Adrenal gland (tissue), 12 donors: ENCODE measurements around the gene KLHDC4. TPM values are rescaled to one million over a fixed set of nuclear protein-coding genes. Genes with fewer than 3 reads are reported as not detected.

Experiments used
- DNase-seq, 7 donors: peaks; one replicate each; pipeline ENCODE4 v3.0.0-alpha.2; 2019 to 2020
- H3K27ac ChIP-seq, 5 donors: fragments of 200-600 bp; sonication (generic) in 4 of 5; 1 replicate in 3 of 5; 2 replicates in 2 of 5; pipeline versions ENCODE4 v1.5.1 to v1.8.0; 2016 to 2020; ENCODE audit warnings: mild to moderate bottlenecking in 1 of 5
- H3K27me3 ChIP-seq: fragments of 200-600 bp; 2 replicates; pipeline ENCODE4 v1.8.0; 2021
- H3K36me3 ChIP-seq, 2 donors: fragments of 200-600 bp; replicated peaks in 1 of 2; 1 replicate in 1 of 2; 2 replicates in 1 of 2; pipeline versions ENCODE4 v1.5.1 to v1.8.0; 2018 to 2022
- H3K4me1 ChIP-seq, 2 donors: fragments of 200-600 bp; replicated peaks in 1 of 2; 1 replicate in 1 of 2; 2 replicates in 1 of 2; pipeline versions ENCODE4 v1.5.1 to v1.8.0; 2018 to 2021
- H3K4me3 ChIP-seq, 4 donors: fragments of 200-600 bp; sonication (generic) in 3 of 4; one replicate each; pipeline ENCODE4 v1.5.1; 2016 to 2018
- H3K9me3 ChIP-seq, 3 donors: fragments of 200-600 bp; sonication (generic) in 1 of 3; replicated peaks in 1 of 3; 1 replicate in 2 of 3; 2 replicates in 1 of 3; pipeline versions ENCODE4 v1.5.1 to v1.8.0; 2016 to 2021
- POLR2A ChIP-seq, 2 donors: fragments of 450-650 bp; IDR thresholded peaks; one replicate each; pipeline ENCODE4 v1.6.1; 2017; ENCODE audit warnings: antibody characterized with exemption in 2 of 2, mild to moderate bottlenecking in 2 of 2, moderate library complexity in 1 of 2
- WGBS, 4 donors: extraction: QIAGEN DNeasy Blood & Tissue Kit in 2 of 4; methylation state at CpG; one replicate each; pipeline versions ENCODE4 v1.1.5 to v1.1.7; 2013 to 2017; 5-methylcytosine and 5-hydroxymethylcytosine counted together
- intact Hi-C, 2 donors: fragments of 100-400 bp; cut with DNase I; formaldehyde crosslinking; loops; one replicate each; pipeline versions ENCODE4 v1.14.1 to v1.15.0; 2022 to 2023
- polyA plus RNA-seq, 3 donors: library from polyadenylated mRNA; stranded (reverse); fragments of 200-250 nt in 2 of 3; fragments of 350-450 nt in 1 of 3; fragmentation: Illumina TruSeq in 1 of 3; extraction: RNeasy Lipid Tissue Mini Kit (QIAGEN cat#74804) in 1 of 3; gene quantifications; one replicate each; pipeline ENCODE4 v1.2.3, GENCODE V29; 2013 to 2014
- total RNA-seq, 9 donors: library from RNA; depleted of rRNA in 4 of 9; stranded (reverse); fragments of >200 nt in 4 of 9; fragments of 120-200 nt in 1 of 9; fragmentation: NEBNext Ultra II Directional in 1 of 9; extraction: Animal tissue kit (Norgen Biotek cat#: 25700) in 1 of 9; gene quantifications; one replicate each; pipeline versions ENCODE4 v1.1.0 to v1.2.4, GENCODE V29; 2013 to 2023
- TF ChIP-seq, protein P1 (sequence below), 6 experiments: fragments of 450-650 bp in 4 of 6; fragments of 200-600 bp in 2 of 6; sonication (generic) in 1 of 6; IDR thresholded peaks; 1 replicate in 5 of 6; 2 replicates in 1 of 6; pipeline versions ENCODE4 v1.5.1 to v1.8.0; 2016 to 2021; ENCODE audit warnings: antibody characterized with exemption in 6 of 6, mild to moderate bottlenecking in 2 of 6, moderate library complexity in 1 of 6
- donor health status: healthy with polysubstance abuse.
- donor health status: Bipolar disorder and iron deficiency.
- donor health status: DM: yes; HTN: yes; CAD: no.
- donor health status: DM: no; HTN: no; CAD: no.
- donor health status: DM: no; HTN: no; CAD: no.
- donor health status: DM: yes; HTN: yes; CAD: no.

The KLHDC4 gene
- total and polyA plus RNA-seq, 12 donors: 15.4 to 94.0 (median 26.4) TPM

DNA sequence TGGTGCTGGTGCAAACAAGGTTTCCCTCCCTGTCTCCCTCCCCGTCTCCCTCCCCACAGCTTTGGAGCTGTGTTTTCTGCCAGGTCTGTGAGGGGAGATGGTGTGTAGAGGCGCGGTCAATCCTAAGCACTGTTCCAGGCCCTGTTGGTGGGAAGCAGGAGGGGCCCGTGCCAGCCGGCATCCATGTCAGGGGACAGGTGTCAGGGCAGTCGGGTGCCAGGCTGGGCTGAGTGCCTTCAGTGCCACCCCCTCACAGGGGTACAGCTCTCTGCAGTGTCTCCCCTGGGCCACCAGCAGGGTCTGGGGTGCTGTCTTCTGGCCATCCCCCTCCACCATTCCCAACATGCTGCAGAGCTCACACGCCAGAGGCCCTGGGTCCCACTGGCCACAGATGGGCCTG, 73.6 kb downstream of the KLHDC4 start:
- intact Hi-C loops: no loop called here
- Histone ChIP-seq H3K27ac (no peak overlapping the region), H3K27me3 (no peaks in the 10 kb centered on the region), H3K4me1 (no peaks in the 10 kb centered on the region), H3K9me3 (no peaks in the 10 kb centered on the region), H3K4me3 (no peak overlapping the region), H3K36me3 (no peaks in the 10 kb centered on the region)
- DNase-seq: no peak
- WGBS, 4 donors: 72 to 79% (median 76%) methylated on average over 5 to 7 of the region's 7 CpGs
- no peak for TF ChIP-seq POLR2A (IDR thresholded peaks at IDR 0.05)
- TF ChIP-seq, protein P1, sequence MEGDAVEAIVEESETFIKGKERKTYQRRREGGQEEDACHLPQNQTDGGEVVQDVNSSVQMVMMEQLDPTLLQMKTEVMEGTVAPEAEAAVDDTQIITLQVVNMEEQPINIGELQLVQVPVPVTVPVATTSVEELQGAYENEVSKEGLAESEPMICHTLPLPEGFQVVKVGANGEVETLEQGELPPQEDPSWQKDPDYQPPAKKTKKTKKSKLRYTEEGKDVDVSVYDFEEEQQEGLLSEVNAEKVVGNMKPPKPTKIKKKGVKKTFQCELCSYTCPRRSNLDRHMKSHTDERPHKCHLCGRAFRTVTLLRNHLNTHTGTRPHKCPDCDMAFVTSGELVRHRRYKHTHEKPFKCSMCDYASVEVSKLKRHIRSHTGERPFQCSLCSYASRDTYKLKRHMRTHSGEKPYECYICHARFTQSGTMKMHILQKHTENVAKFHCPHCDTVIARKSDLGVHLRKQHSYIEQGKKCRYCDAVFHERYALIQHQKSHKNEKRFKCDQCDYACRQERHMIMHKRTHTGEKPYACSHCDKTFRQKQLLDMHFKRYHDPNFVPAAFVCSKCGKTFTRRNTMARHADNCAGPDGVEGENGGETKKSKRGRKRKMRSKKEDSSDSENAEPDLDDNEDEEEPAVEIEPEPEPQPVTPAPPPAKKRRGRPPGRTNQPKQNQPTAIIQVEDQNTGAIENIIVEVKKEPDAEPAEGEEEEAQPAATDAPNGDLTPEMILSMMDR (IDR thresholded peaks at IDR 0.05): no peak

DNA sequence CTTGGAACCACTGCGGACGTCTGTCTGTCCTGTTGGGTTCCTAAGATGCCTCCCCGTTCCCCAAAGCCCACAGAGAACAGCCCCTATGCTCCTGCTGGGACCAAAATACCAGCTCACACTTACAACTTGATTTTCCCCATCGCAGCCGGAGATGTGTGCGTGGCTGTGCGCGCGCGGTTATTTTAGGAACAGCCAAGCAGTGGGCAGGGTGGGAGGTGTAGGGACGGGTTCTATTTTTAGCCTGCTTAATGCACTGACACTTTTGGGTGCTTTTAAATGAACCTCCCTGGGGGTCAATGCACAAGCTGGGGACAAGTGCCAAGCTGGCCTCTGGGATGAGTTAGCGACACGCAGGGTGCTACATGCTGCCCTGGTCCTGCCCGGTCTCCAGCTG, 74.1 kb downstream of the KLHDC4 start:
- no peaks in the 10 kb centered on the region for H3K27me3 ChIP-seq
- H3K4me1 ChIP-seq: no peaks in the 10 kb centered on the region
- H3K9me3 ChIP-seq: no peaks in the 10 kb centered on the region
- DNase-seq: no peak
- no peak overlapping the region for H3K27ac ChIP-seq
- 57 to 79% (median 66%) methylated on average over 11 to 14 of the region's 14 CpGs for WGBS, 4 donors
- TF ChIP-seq, protein P1 (IDR thresholded peaks at IDR 0.05): no peak
- no peak for TF ChIP-seq POLR2A (IDR thresholded peaks at IDR 0.05)
- no peaks in the 10 kb centered on the region for H3K36me3 ChIP-seq
- intact Hi-C loops: no loop called here
- no peak overlapping the region for H3K4me3 ChIP-seq

DNA sequence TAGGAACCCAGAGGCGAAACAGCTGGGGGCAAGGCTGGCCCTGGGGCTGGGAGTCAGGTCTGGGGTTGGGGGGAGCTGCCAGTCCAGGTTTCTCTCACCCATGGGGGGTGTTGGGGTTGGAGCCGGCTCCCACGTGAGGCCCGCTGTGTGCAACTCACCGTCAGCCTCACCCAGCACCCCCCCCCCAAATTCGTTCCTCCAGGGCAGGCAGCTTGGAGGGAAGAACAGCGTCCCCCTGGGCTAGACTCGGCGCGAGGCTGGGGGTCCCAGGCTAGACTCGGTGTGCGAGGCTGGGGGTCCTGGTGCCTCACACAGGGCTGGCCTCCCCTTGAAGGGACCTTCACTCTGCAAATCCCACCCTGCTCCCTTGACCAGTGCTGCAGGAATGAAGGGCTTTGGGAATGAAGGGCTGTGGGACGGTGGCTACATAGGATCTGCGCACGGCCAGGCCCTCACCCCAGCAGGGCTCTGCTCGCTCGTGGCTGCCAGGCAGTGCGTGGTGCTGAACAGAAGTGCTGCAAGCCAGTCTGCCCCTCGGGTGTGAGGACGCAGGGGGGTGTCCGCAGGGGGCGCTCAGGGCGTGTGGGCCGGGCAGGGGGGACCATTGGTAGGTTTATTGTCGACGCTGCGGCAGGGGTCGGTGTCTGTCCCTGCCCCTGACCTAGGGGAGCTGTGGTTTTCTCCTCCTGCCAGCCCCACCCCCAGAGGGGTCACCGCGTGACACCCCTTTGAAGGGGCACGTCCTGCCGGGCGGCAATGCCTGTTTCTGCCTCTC, 74.7 kb downstream of the KLHDC4 start:
- intact Hi-C loops: no loop called here
- Histone ChIP-seq H3K4me3 (no peak overlapping the region), H3K9me3 (no peaks in the 10 kb centered on the region), H3K36me3 (no peaks in the 10 kb centered on the region), H3K27me3 (no peaks in the 10 kb centered on the region), H3K27ac (no peak overlapping the region), H3K4me1 (no peaks in the 10 kb centered on the region)
- 49 to 59% (median 55%) methylated on average over 15 to 33 of the region's 33 CpGs for WGBS, 4 donors
- TF ChIP-seq, protein P1 (IDR thresholded peaks at IDR 0.05): no peak
- no peak for TF ChIP-seq POLR2A (IDR thresholded peaks at IDR 0.05)
- DNase-seq: no peak

DNA sequence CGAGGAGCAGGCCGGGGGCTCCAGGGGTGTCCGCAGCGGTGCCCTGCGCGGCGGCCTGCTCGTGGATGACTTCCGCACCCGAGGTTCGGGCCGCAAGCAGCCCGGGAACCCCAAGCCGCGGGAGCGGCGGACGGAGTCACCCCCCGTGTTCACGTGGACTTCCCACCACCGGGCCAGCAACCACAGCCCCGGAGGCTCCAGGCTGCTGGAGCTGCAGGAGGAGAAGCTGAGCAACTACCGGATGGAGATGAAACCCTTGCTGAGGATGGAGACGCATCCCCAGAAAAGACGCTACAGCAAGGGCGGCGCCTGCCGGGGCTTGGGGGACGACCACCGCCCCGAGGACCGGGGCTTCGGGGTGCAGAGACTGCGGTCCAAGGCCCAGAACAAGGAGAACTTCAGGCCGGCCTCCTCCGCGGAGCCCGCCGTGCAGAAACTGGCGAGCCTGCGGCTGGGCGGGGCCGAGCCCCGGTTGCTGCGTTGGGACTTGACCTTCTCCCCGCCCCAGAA, 75.8 kb downstream of the KLHDC4 start:
- no peaks in the 10 kb centered on the region for H3K9me3 ChIP-seq
- no peak overlapping the region for H3K27ac ChIP-seq
- WGBS, 4 donors: 87 to 94% (median 91%) methylated on average over 13 to 46 of the region's 46 CpGs
- intact Hi-C loops: no loop called here
- H3K4me1 ChIP-seq: no peaks in the 10 kb centered on the region
- no peak for TF ChIP-seq POLR2A (IDR thresholded peaks at IDR 0.05)
- TF ChIP-seq, protein P1 (IDR thresholded peaks at IDR 0.05): no peak
- no peak overlapping the region for H3K4me3 ChIP-seq
- H3K27me3 ChIP-seq: no peaks in the 10 kb centered on the region
- no peaks in the 10 kb centered on the region for H3K36me3 ChIP-seq
- no peak for DNase-seq
